ENCODE measurements around the gene MDM2. TPM values are rescaled to one million over a fixed set of nuclear protein-coding genes. Genes with fewer than 3 reads are reported as not detected.

The MDM2 gene
- total and polyA plus RNA-seq, 9 of the 15 experiments (the other 6 are each of a cell fraction or from before 2014, with no cell fraction given) = 13.6 to 100 (median 49.0) TPM

DNA sequence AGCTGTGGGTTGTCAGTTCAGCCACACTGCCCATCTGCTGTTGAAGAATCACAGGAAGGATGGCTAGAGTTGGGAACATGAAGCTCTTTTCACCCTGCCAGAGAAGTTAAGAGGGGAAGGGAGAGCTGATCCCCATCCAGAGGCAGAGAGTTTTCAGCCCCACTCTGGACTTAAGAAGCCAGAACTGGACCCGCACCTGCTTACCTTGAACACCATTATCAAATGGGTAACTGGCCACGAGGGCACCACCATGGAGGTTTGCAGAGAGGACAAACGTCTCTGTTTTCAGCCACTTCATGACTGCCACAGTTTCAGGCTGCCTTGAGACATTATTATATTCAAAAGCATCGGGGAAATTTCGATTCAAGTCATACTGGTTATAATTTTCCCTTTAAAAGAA, 62.0 kb downstream of the MDM2 start:
- TF ChIP-seq, protein P1, sequence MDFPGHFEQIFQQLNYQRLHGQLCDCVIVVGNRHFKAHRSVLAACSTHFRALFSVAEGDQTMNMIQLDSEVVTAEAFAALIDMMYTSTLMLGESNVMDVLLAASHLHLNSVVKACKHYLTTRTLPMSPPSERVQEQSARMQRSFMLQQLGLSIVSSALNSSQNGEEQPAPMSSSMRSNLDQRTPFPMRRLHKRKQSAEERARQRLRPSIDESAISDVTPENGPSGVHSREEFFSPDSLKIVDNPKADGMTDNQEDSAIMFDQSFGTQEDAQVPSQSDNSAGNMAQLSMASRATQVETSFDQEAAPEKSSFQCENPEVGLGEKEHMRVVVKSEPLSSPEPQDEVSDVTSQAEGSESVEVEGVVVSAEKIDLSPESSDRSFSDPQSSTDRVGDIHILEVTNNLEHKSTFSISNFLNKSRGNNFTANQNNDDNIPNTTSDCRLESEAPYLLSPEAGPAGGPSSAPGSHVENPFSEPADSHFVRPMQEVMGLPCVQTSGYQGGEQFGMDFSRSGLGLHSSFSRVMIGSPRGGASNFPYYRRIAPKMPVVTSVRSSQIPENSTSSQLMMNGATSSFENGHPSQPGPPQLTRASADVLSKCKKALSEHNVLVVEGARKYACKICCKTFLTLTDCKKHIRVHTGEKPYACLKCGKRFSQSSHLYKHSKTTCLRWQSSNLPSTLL (IDR thresholded peaks at IDR 0.05) = no peak
- no peak for TF ChIP-seq ZNF3 (CRISPR knock-in tag; IDR thresholded peaks at IDR 0.05)
- TF ChIP-seq MXI1 (IDR thresholded peaks at IDR 0.05; ENCODE audit: low read depth, low read length) = no peak
- TF ChIP-seq SIN3A (IDR thresholded peaks at IDR 0.05; ENCODE audit: borderline replicate concordance in 2 of 2, control insufficient read depth in 1 of 2, low read depth in 2 of 2, low read length in 2 of 2) = no peak
- Histone ChIP-seq H3K27me3 (ENCODE audit: control insufficient read depth in 2 of 2, insufficient read depth in 2 of 2, low read length in 2 of 2) (peaks cover 16 to 51% of the 10 kb centered on the region in 2 experiments), H3K4me2 (ENCODE audit: insufficient read depth, low read length) (no peak overlapping the region), H4K20me1 (replicated peaks; ENCODE audit: control insufficient read depth, insufficient read depth, low read length) (no peaks in the 10 kb centered on the region; the same call in 1 of the 2 replicates), H3K9me1 (ENCODE audit: control insufficient read depth, insufficient read depth, low read length) (no peaks in the 10 kb centered on the region), H3K27ac (ENCODE audit: extremely low read depth, low read depth, low read length) (no peak overlapping the region), H3K36me3 (ENCODE audit: control insufficient read depth, insufficient read depth, low read length) (no peaks in the 10 kb centered on the region), H3K4me1 (replicated peaks in 1 of 2; ENCODE audit: control insufficient read depth in 2 of 2, insufficient read depth in 2 of 2, low read length in 2 of 2) (no peaks in the 10 kb centered on the region; a peak in 1 of 5 replicates), H2AFZ (ENCODE audit: low read depth, low read length) (no peak overlapping the region), H3K9me3 (replicated peaks; ENCODE audit: control insufficient read depth, insufficient read depth, low read depth, low read length) (no peaks in the 10 kb centered on the region), H3K4me3 (no peak overlapping the region), H3K9ac (ENCODE audit: insufficient read depth in 1 of 2, low read depth in 2 of 2, low read length in 2 of 2) (no peak overlapping the region), H3K79me2 (ENCODE audit: control insufficient read depth, insufficient read depth, low read length) (no peaks in the 10 kb centered on the region)
- in situ Hi-C loops (cut with MboI) (loop anchor here (25.0 kb wide), 1 partner anchor 192 kb away; no protein-coding TSS in a partner anchor), intact Hi-C loops (cut with micrococcal nuclease) (no loop called here)
- ChIA-PET CTCF (ENCODE audit: low intra/inter-chr PET ratio) (no interaction called here), POLR2A (no interaction called here)
- no TSS peak for BruUV-seq (replicated peaks)
- no peak for FAIRE-seq
- 0% methylated on average over 5 of the region's 5 CpGs for WGBS (ENCODE audit: insufficient coverage, low coverage, missing lambda C conversion rate)
- no peak for ATAC-seq
- DNase-seq (ENCODE audit: extremely low read depth in 1 of 4, low spot score in 3 of 4) = no peak

All from K562 (cell line).